ELF-1 (cell line): Measurements from ENCODE around the gene ANKRD13B.
"Not testable (repeated sequence)": the region's sequence is repeated elsewhere in the genome, so short reads cannot be mapped to it uniquely, and the experiment has no call there.

Experiments
- DNase-seq: peaks from one replicate; pipeline ENCODE4 v3.0.0-alpha.2; 2016; ENCODE audit warnings: low read depth, low spot score

ANKRD13B gene

GRCh38 chr17:29642171-29642611, 49.3 kb downstream of the ANKRD13B start:
- no peak for DNase-seq

GRCh38 chr17:29643817-29644160, 50.9 kb downstream of the ANKRD13B start:
- no peak for DNase-seq

GRCh38 chr17:29645515-29646051, 52.7 kb downstream of the ANKRD13B start:
- no peak for DNase-seq

- DNase-seq: no peak
Measured at GRCh38 chr17:29648005-29648404, 55.1 kb downstream of the ANKRD13B start.

GRCh38 chr17:29649359-29649758, 56.4 kb downstream of the ANKRD13B start:
- no peak for DNase-seq

- DNase-seq: no peak
Measured at GRCh38 chr17:29650396-29650795, 57.5 kb downstream of the ANKRD13B start.

GRCh38 chr17:29651913-29652312, 59.0 kb downstream of the ANKRD13B start:
- not testable (repeated sequence) for DNase-seq

GRCh38 chr17:29652976-29653375, 60.0 kb downstream of the ANKRD13B start:
- DNase-seq: no peak

GRCh38 chr17:29653995-29654714, 61.2 kb downstream of the ANKRD13B start:
- no peak for DNase-seq

- no peak for DNase-seq
Measured at GRCh38 chr17:29655323-29655722, 62.4 kb downstream of the ANKRD13B start.

- no peak for DNase-seq
Measured at GRCh38 chr17:29659155-29659554, 66.2 kb downstream of the ANKRD13B start.

GRCh38 chr17:29661213-29661612, 68.3 kb downstream of the ANKRD13B start:
- DNase-seq: no peak

GRCh38 chr17:29663155-29663554, 70.2 kb downstream of the ANKRD13B start:
- DNase-seq: peak; percentile 40
